GM23338 (cell line): ENCODE data around the gene AGBL2. TPM values are rescaled to one million over a fixed set of nuclear protein-coding genes. Genes with fewer than 3 reads are reported as not detected.

Experiments
- ATAC-seq: fragments of 200-7000 bp; cut with Tn5 transposase; 3 replicates; pipeline ENCODE4 v1.9.1; 2020
- DNase-seq: peaks from one replicate; pipeline ENCODE4 v3.0.0-alpha.2; 2015; ENCODE audit warnings: low spot score
- H2AFZ ChIP-seq: fragments of 200-600 bp; sonication (generic); 2 replicates; pipeline ENCODE4 v1.8.0; 2016; ENCODE audit warnings: antibody characterized with exemption, mild to moderate bottlenecking, moderate library complexity
- H3F3A ChIP-seq: fragments of 200-600 bp; sonication (generic); replicated peaks from 2 replicates; pipeline ENCODE4 v1.8.0; 2017; ENCODE audit warnings: antibody characterized with exemption, mixed run types, low read depth
- H3K27ac ChIP-seq: fragments of 200-600 bp; sonication (generic); 2 replicates; pipeline ENCODE4 v1.6.1; 2016; ENCODE audit warnings: low read depth
- H3K27me3 ChIP-seq: fragments of 200-600 bp; sonication (generic); 2 replicates; pipeline ENCODE4 v1.8.0; 2016; ENCODE audit warnings: mild to moderate bottlenecking, mixed run types, moderate library complexity; ENCODE audit not compliant: insufficient read depth
- H3K36me3 ChIP-seq: fragments of 200-600 bp; sonication (generic); 2 replicates; pipeline ENCODE4 v1.8.0; 2016; ENCODE audit warnings: mild to moderate bottlenecking; ENCODE audit not compliant: insufficient read depth
- H3K4me1 ChIP-seq: fragments of 200-600 bp; sonication (generic); 2 replicates; pipeline ENCODE4 v1.8.0; 2016; ENCODE audit warnings: mild to moderate bottlenecking, moderate library complexity; ENCODE audit not compliant: insufficient read depth
- H3K4me2 ChIP-seq: fragments of 200-600 bp; sonication (generic); 2 replicates; pipeline ENCODE4 v1.7.1; 2017; ENCODE audit warnings: mixed run types
- H3K4me3 ChIP-seq: fragments of 200-600 bp; sonication (generic); 2 replicates; pipeline ENCODE4 v1.6.1; 2016; ENCODE audit warnings: mixed run types
- H3K79me2 ChIP-seq: fragments of 200-600 bp; sonication (generic); replicated peaks from 2 replicates; pipeline ENCODE4 v1.8.0; 2017; ENCODE audit warnings: mild to moderate bottlenecking; ENCODE audit not compliant: insufficient read depth
- H3K9me2 ChIP-seq: fragments of 200-600 bp; sonication (generic); 2 replicates; pipeline ENCODE4 v1.8.0; 2017; ENCODE audit not compliant: insufficient read depth
- H4K20me1 ChIP-seq: fragments of 200-600 bp; sonication (generic); replicated peaks from 2 replicates; pipeline ENCODE4 v1.8.0; 2017; ENCODE audit warnings: mild to moderate bottlenecking; ENCODE audit not compliant: insufficient read depth
- H3K27ac Mint-ChIP-seq: 2 replicates; pipeline ENCODE4 v1.8.0; 2020; ENCODE audit warnings: inconsistent platforms, mild to moderate bottlenecking, moderate library complexity, mixed read lengths
- H3K27me3 Mint-ChIP-seq: 3 replicates; pipeline ENCODE4 v1.8.0; 2022; ENCODE audit warnings: low read depth, mild to moderate bottlenecking, moderate library complexity, mixed read lengths, inconsistent platforms; ENCODE audit not compliant: insufficient read depth, poor library complexity
- H3K36me3 Mint-ChIP-seq: 3 replicates; pipeline ENCODE4 v1.8.0; 2021; ENCODE audit warnings: low read depth, mild to moderate bottlenecking, inconsistent platforms, moderate library complexity, mixed read lengths
- H3K4me1 Mint-ChIP-seq: 3 replicates; pipeline ENCODE4 v1.8.0; 2020; ENCODE audit warnings: mild to moderate bottlenecking, inconsistent platforms, mixed read lengths
- H3K4me3 Mint-ChIP-seq: 3 replicates; pipeline ENCODE4 v1.8.0; 2021; ENCODE audit warnings: moderate library complexity, mild to moderate bottlenecking, inconsistent platforms, mixed read lengths
- H3K9me3 Mint-ChIP-seq: 3 replicates; pipeline ENCODE4 v1.8.0; 2020; ENCODE audit warnings: moderate library complexity, mild to moderate bottlenecking, inconsistent platforms, mixed read lengths
- CREB1 ChIP-seq: fragments of 250-450 bp; sonication (Bioruptor Pico); IDR thresholded peaks from 2 replicates; pipeline ENCODE4 v1.5.0; 2020; ENCODE audit warnings: low read depth, mild to moderate bottlenecking, moderate library complexity
- EZH2 ChIP-seq: fragments of 200-600 bp; sonication (generic); IDR thresholded peaks from one replicate; pipeline ENCODE4 v1.8.0; 2017; ENCODE audit warnings: antibody characterized with exemption, mild to moderate bottlenecking, low read depth; ENCODE audit not compliant: unreplicated experiment
- EZH2phosphoT487 ChIP-seq: fragments of 200-600 bp; sonication (generic); IDR thresholded peaks from one replicate; pipeline ENCODE4 v1.8.1; 2018; ENCODE audit warnings: antibody characterized with exemption; ENCODE audit not compliant: unreplicated experiment
- JUNB ChIP-seq: IDR thresholded peaks from one replicate; pipeline ENCODE4 v1.6.1; 2016; ENCODE audit warnings: antibody characterized with exemption; ENCODE audit not compliant: unreplicated experiment
- NANOG ChIP-seq: IDR thresholded peaks from 2 replicates; pipeline ENCODE4 v1.6.1; 2016; ENCODE audit warnings: antibody characterized with exemption, borderline replicate concordance
- POLR2AphosphoS5 ChIP-seq: IDR thresholded peaks from 2 replicates; pipeline ENCODE4 v1.6.1; 2016; ENCODE audit warnings: antibody characterized with exemption, low read depth
- STAT1 ChIP-seq: IDR thresholded peaks from one replicate; pipeline ENCODE4 v1.6.1; 2016; ENCODE audit warnings: antibody characterized with exemption; ENCODE audit not compliant: unreplicated experiment
- ZNF114 ChIP-seq: fragments of 250-450 bp; sonication (Bioruptor Pico); IDR thresholded peaks from 2 replicates; pipeline ENCODE4 v1.5.0; 2020; ENCODE audit warnings: mild to moderate bottlenecking, moderate library complexity
- ZNF331 ChIP-seq: fragments of 250-450 bp; sonication (Bioruptor Pico); IDR thresholded peaks from 2 replicates; pipeline ENCODE4 v1.5.0; 2020; ENCODE audit warnings: low read depth, mild to moderate bottlenecking, moderate library complexity
- ZNF462 ChIP-seq: fragments of 250-450 bp; sonication (Bioruptor Pico); IDR thresholded peaks from 2 replicates; pipeline ENCODE4 v1.5.0; 2020; ENCODE audit warnings: mild to moderate bottlenecking, moderate library complexity
- polyA plus RNA-seq: library from polyadenylated mRNA; unstranded; fragments of >200 nt; fragmentation: Nextera tagmentation; extraction: Ambion mirVana; gene quantifications from 2 replicates; pipeline ENCODE4 v1.2.1, GENCODE V29; 2016
- total RNA-seq: library from RNA; depleted of rRNA; stranded (reverse); fragments of >200 nt; shearing (Covaris generic); gene quantifications from 2 replicates; pipeline ENCODE4 v1.2.3, GENCODE V29; 2014
- TF ChIP-seq, protein P1 (sequence below), 2 experiments: fragments of 200-600 bp in 1 of 2; sonication (generic) in 1 of 2; conservative IDR thresholded peaks; 2 replicates each; pipeline versions ENCODE4 v1.5.1 to v1.6.1; 2016 to 2017; ENCODE audit warnings: antibody characterized with exemption in 2 of 2, low read depth in 2 of 2, mild to moderate bottlenecking in 2 of 2, moderate library complexity in 1 of 2
- TF ChIP-seq, protein P2 (sequence below): IDR thresholded peaks from 2 replicates; pipeline ENCODE4 v1.6.1; 2016; ENCODE audit warnings: antibody characterized with exemption
- TF ChIP-seq, protein P3 (sequence below): IDR thresholded peaks from one replicate; pipeline ENCODE4 v1.6.1; 2018; ENCODE audit warnings: antibody characterized with exemption; ENCODE audit not compliant: unreplicated experiment

Gene AGBL2
- total and polyA plus RNA-seq, 2 experiments from 2014 or later: 5.1 to 5.6 TPM

DNA sequence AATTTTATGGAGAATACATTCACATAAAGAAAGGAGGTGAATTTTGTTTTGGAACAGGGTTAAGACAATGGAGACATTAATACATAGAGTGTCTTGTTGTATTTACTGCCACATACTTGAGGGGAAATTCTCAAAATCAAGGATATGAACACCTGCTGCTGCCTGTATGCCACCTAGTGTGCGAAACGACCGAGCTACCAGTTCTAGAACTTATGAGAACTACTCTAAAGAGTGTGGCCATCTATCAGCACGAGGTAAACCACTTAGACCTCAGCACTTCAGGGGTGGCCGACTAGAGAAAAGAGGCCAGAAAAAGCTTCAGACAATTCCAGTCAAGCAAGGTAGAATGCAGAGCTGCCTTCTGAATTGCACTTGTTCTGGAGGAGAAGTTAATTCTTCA, 1.5 kb upstream of the AGBL2 start:
- Histone ChIP-seq H3K27me3 (no peaks in the 10 kb centered on the region), H3K79me2 (no peaks in the 10 kb centered on the region), H3K36me3 (peaks cover 43% of the 10 kb centered on the region), H3K4me2 (no peak overlapping the region), H3K4me1 (peaks cover 9% of the 10 kb centered on the region), H4K20me1 (no peaks in the 10 kb centered on the region), H3F3A (peaks cover 31% of the 10 kb centered on the region), H3K9me2 (no peaks in the 10 kb centered on the region), H2AFZ (no peak overlapping the region), H3K4me3 (no peak overlapping the region), H3K27ac (peak overlapping the region; percentile 67; the same call in 1 of the 2 replicates)
- no peaks in the 10 kb centered on the region for H3K9me3 Mint-ChIP-seq
- DNase-seq: no peak
- peaks cover 7% of the 10 kb centered on the region for H3K27me3 Mint-ChIP-seq
- no peak for ATAC-seq
- peaks cover 11% of the 10 kb centered on the region for H3K4me1 Mint-ChIP-seq
- peaks cover 53% of the 10 kb centered on the region for H3K36me3 Mint-ChIP-seq
- no peak overlapping the region for H3K27ac Mint-ChIP-seq
- H3K4me3 Mint-ChIP-seq: no peak overlapping the region
- no peak for TF ChIP-seq JUNB
- TF ChIP-seq STAT1: no peak
- no peak for TF ChIP-seq ZNF462 (CRISPR knock-in tag)
- no peak for TF ChIP-seq ZNF114 (CRISPR knock-in tag)
- TF ChIP-seq EZH2phosphoT487: no peak
- TF ChIP-seq, protein P1, sequence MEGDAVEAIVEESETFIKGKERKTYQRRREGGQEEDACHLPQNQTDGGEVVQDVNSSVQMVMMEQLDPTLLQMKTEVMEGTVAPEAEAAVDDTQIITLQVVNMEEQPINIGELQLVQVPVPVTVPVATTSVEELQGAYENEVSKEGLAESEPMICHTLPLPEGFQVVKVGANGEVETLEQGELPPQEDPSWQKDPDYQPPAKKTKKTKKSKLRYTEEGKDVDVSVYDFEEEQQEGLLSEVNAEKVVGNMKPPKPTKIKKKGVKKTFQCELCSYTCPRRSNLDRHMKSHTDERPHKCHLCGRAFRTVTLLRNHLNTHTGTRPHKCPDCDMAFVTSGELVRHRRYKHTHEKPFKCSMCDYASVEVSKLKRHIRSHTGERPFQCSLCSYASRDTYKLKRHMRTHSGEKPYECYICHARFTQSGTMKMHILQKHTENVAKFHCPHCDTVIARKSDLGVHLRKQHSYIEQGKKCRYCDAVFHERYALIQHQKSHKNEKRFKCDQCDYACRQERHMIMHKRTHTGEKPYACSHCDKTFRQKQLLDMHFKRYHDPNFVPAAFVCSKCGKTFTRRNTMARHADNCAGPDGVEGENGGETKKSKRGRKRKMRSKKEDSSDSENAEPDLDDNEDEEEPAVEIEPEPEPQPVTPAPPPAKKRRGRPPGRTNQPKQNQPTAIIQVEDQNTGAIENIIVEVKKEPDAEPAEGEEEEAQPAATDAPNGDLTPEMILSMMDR (conservative IDR thresholded peaks at IDR 0.05; ENCODE audit: low read depth in 2 of 2): no peak
- TF ChIP-seq POLR2AphosphoS5: no peak
- TF ChIP-seq EZH2: no peak
- TF ChIP-seq, protein P2, sequence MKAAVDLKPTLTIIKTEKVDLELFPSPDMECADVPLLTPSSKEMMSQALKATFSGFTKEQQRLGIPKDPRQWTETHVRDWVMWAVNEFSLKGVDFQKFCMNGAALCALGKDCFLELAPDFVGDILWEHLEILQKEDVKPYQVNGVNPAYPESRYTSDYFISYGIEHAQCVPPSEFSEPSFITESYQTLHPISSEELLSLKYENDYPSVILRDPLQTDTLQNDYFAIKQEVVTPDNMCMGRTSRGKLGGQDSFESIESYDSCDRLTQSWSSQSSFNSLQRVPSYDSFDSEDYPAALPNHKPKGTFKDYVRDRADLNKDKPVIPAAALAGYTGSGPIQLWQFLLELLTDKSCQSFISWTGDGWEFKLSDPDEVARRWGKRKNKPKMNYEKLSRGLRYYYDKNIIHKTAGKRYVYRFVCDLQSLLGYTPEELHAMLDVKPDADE: no peak
- TF ChIP-seq, protein P3, sequence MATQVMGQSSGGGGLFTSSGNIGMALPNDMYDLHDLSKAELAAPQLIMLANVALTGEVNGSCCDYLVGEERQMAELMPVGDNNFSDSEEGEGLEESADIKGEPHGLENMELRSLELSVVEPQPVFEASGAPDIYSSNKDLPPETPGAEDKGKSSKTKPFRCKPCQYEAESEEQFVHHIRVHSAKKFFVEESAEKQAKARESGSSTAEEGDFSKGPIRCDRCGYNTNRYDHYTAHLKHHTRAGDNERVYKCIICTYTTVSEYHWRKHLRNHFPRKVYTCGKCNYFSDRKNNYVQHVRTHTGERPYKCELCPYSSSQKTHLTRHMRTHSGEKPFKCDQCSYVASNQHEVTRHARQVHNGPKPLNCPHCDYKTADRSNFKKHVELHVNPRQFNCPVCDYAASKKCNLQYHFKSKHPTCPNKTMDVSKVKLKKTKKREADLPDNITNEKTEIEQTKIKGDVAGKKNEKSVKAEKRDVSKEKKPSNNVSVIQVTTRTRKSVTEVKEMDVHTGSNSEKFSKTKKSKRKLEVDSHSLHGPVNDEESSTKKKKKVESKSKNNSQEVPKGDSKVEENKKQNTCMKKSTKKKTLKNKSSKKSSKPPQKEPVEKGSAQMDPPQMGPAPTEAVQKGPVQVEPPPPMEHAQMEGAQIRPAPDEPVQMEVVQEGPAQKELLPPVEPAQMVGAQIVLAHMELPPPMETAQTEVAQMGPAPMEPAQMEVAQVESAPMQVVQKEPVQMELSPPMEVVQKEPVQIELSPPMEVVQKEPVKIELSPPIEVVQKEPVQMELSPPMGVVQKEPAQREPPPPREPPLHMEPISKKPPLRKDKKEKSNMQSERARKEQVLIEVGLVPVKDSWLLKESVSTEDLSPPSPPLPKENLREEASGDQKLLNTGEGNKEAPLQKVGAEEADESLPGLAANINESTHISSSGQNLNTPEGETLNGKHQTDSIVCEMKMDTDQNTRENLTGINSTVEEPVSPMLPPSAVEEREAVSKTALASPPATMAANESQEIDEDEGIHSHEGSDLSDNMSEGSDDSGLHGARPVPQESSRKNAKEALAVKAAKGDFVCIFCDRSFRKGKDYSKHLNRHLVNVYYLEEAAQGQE: no peak
- TF ChIP-seq ZNF331: no peak
- TF ChIP-seq CREB1 (CRISPR knock-in tag): no peak
- TF ChIP-seq NANOG: no peak
